ENCODE results near the gene CAPRIN2.
A peak's percentile ranks its signal among the peaks of the same experiment; 100 is the strongest.

Gene CAPRIN2

GRCh38 chr12:30725739-30726138 lies 29.0 kb downstream of the CAPRIN2 start:
- in situ Hi-C loops (cut with HindIII; ENCODE audit: low sequenced_read_pairs) = no loop called here
- peak; percentile 84 for DNase-seq (ENCODE audit: low read depth, low spot score)
- H3K4me3 ChIP-seq (ENCODE audit: low read depth, low read length) = no peak overlapping the region
- TF ChIP-seq, protein P1, sequence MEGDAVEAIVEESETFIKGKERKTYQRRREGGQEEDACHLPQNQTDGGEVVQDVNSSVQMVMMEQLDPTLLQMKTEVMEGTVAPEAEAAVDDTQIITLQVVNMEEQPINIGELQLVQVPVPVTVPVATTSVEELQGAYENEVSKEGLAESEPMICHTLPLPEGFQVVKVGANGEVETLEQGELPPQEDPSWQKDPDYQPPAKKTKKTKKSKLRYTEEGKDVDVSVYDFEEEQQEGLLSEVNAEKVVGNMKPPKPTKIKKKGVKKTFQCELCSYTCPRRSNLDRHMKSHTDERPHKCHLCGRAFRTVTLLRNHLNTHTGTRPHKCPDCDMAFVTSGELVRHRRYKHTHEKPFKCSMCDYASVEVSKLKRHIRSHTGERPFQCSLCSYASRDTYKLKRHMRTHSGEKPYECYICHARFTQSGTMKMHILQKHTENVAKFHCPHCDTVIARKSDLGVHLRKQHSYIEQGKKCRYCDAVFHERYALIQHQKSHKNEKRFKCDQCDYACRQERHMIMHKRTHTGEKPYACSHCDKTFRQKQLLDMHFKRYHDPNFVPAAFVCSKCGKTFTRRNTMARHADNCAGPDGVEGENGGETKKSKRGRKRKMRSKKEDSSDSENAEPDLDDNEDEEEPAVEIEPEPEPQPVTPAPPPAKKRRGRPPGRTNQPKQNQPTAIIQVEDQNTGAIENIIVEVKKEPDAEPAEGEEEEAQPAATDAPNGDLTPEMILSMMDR (IDR thresholded peaks at IDR 0.05; ENCODE audit: low read depth, low read length) = no peak

GRCh38 chr12:30719060-30719459 lies 35.7 kb downstream of the CAPRIN2 start:
- H3K4me3 ChIP-seq (ENCODE audit: low read depth, low read length) = no peak overlapping the region
- TF ChIP-seq, protein P1 (IDR thresholded peaks at IDR 0.05; ENCODE audit: low read depth, low read length) = no peak
- DNase-seq (ENCODE audit: low read depth, low spot score) = peak; percentile 85
- in situ Hi-C loops (cut with HindIII; ENCODE audit: low sequenced_read_pairs) = no loop called here

DNA sequence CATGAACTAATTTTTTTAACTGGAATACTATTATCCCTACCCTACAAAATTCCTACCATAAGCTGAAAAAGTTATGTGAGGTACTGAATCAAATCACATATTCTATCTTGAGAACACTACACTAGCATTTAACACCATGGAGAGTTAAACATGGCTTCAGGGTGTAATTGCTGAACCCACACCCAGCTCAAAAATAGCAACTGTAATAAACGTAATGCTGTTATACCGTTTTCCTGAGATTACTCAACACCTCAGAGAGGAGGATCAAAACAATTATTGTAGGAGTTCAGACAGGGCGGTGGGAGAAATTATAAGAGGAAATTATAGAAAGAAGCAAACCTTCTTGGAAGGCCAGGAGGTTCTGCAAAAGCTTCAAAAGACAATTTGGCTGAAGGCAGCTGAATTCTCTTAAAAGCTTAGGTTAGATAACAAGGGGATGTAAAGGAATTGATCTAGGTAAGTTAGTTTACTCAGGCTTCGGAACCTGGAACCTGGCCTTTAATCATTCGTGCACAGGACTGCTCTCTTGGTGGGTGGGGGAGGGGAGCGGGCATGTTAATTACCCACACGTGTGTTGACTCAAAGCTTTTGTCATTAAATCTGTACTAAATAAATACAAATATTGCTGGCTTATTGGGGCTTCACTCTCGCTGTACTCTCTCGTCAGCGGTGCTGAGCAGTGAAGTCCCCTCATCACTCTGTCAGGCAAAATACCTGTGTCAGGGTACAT lies 47.0 kb downstream of the CAPRIN2 start:
- H3K4me3 ChIP-seq (ENCODE audit: low read depth, low read length) = no peak overlapping the region
- TF ChIP-seq, protein P1 (IDR thresholded peaks at IDR 0.05; ENCODE audit: low read depth, low read length) = no peak
- DNase-seq (ENCODE audit: low read depth, low spot score) = no peak
- in situ Hi-C loops (cut with HindIII; ENCODE audit: low sequenced_read_pairs) = no loop called here

DNA sequence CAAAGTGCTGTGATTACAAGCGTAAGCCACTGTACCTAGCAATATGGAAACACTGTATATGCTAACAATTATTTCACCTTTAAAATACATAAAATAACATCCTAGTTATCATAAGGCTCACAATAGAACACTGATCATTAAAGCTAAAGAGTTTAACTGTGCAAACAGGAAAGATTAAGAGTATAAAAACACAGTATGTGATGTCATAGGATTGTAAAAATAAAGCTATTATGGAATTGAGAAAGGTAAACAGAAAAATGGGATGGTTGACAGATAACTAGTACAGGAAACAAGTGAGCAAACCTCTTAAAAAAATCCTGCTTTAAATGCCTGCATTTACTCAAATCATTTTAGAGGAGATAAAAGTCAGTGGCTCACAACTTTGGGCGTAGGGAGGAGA lies 48.3 kb downstream of the CAPRIN2 start:
- TF ChIP-seq, protein P1 (IDR thresholded peaks at IDR 0.05; ENCODE audit: low read depth, low read length) = no peak
- in situ Hi-C loops (cut with HindIII; ENCODE audit: low sequenced_read_pairs) = no loop called here

GRCh38 chr12:30701056-30701455 lies 53.7 kb downstream of the CAPRIN2 start:
- TF ChIP-seq, protein P1 (IDR thresholded peaks at IDR 0.05; ENCODE audit: low read depth, low read length) = no peak
- H3K4me3 ChIP-seq (ENCODE audit: low read depth, low read length) = no peak overlapping the region
- in situ Hi-C loops (cut with HindIII; ENCODE audit: low sequenced_read_pairs) = no loop called here
- DNase-seq (ENCODE audit: low read depth, low spot score) = no peak

More for the DNA sequence above, 48.3 kb downstream of the CAPRIN2 start:
- no peak for DNase-seq (ENCODE audit: low read depth, low spot score)
- no peak overlapping the region for H3K4me3 ChIP-seq (ENCODE audit: low read depth, low read length)

DNA sequence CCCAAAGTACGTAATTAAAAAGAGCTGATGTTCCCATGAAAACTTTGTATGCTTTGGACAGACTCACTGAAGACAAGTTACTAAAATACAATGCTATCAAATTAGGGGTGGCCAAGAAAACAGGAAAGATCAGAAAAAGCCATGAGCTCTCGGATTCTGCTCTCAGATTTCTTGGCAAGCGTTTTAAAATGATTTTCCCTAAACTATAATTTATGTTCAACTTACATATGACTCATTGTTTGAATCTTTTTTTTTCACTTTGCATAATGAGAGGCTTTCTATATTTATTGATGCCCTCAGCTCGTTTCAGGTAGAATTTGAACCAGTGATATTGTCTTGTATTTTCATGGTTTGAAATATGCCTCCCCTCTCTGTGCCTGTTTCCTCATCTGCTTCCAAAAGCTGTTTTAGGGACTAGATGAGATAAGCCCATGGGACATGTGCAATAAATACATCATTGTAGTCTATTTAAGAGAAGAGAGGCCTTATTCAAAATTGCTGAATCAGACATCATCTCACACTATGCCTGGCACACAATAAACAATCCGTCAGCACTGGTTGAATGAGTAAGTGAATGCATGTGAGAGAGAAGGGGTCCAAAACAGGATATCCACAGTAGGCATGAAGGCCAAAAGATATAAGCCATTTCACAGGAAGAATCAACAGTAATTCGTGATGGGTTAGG lies 54.4 kb downstream of the CAPRIN2 start:
- in situ Hi-C loops (cut with HindIII; ENCODE audit: low sequenced_read_pairs) = no loop called here
- TF ChIP-seq, protein P1 (IDR thresholded peaks at IDR 0.05; ENCODE audit: low read depth, low read length) = no peak
- DNase-seq (ENCODE audit: low read depth, low spot score) = no peak
- no peak overlapping the region for H3K4me3 ChIP-seq (ENCODE audit: low read depth, low read length)

Measured in astrocyte of the spinal cord (primary cell).